Measurements from ENCODE around the gene PEX6.
"Not testable (repeated sequence)": the region's sequence is repeated elsewhere in the genome, so short reads cannot be mapped to it uniquely, and the experiment has no call there.

PEX6 gene

GRCh38 chr6:42978839-42979522 lies at the start of gene PEX6:
PEX6 (minus strand) TSS chr6:42979181; CDS start chr6:42979150, 31 bp downstream.
- peak; percentile 93 for DNase-seq

- DNase-seq, result no peak
These were observed 47.4 kb upstream of the PEX6 start for GRCh38 chr6:43026365-43026764.

- DNase-seq, result no peak
These were observed 45.5 kb upstream of the PEX6 start for GRCh38 chr6:43024436-43024835.

- peak; percentile 69 for DNase-seq
These were observed 42.5 kb upstream of the PEX6 start, which contains the start of gene RRP36 for GRCh38 chr6:43021270-43022047. RRP36 (plus strand) TSS chr6:43021623; CDS start chr6:43021655, 32 bp downstream.

- DNase-seq, result no peak
These were observed 41.9 kb upstream of the PEX6 start for GRCh38 chr6:43020847-43021246.

GRCh38 chr6:43020052-43020705 lies 41.2 kb upstream of the PEX6 start:
- no peak for DNase-seq

GRCh38 chr6:43019152-43019551 lies 40.2 kb upstream of the PEX6 start:
- no peak for DNase-seq

GRCh38 chr6:43016943-43017334 lies 38.0 kb upstream of the PEX6 start:
- DNase-seq, result no peak

GRCh38 chr6:43016176-43016942 lies 37.4 kb upstream of the PEX6 start:
- no peak for DNase-seq

GRCh38 chr6:43014434-43014909 lies 35.5 kb upstream of the PEX6 start:
- no peak for DNase-seq

- DNase-seq, result peak; percentile 100
These were observed 35.0 kb upstream of the PEX6 start, which contains the start of the genes KLHDC3 and MEA1 for GRCh38 chr6:43013843-43014433. KLHDC3 (plus strand) TSS chr6:43014249; CDS start chr6:43017193, 2,944 bp downstream. MEA1 (minus strand) TSS chr6:43013946; CDS start chr6:43013813, 133 bp downstream.

GRCh38 chr6:43013097-43013842 lies 34.3 kb upstream of the PEX6 start:
- DNase-seq, result no peak

- no peak for DNase-seq
These were observed 33.4 kb upstream of the PEX6 start for GRCh38 chr6:43012364-43012763.

- DNase-seq, result no peak
These were observed 32.2 kb upstream of the PEX6 start for GRCh38 chr6:43011207-43011606.

GRCh38 chr6:43009124-43009523 lies 30.1 kb upstream of the PEX6 start:
- DNase-seq, result peak; percentile 47

- no peak for DNase-seq
These were observed 28.1 kb upstream of the PEX6 start for GRCh38 chr6:43007126-43007525.

- DNase-seq, result no peak
These were observed 27.3 kb upstream of the PEX6 start for GRCh38 chr6:43006251-43006650.

- no peak for DNase-seq
These were observed 26.9 kb upstream of the PEX6 start for GRCh38 chr6:43005844-43006243.

- no peak for DNase-seq
These were observed 22.9 kb upstream of the PEX6 start for GRCh38 chr6:43001843-43002242.

GRCh38 chr6:42998205-42998604 lies 19.2 kb upstream of the PEX6 start:
- not testable (repeated sequence) for DNase-seq

GRCh38 chr6:42996513-42996912 lies 17.5 kb upstream of the PEX6 start:
- no peak for DNase-seq
